Measurements from ENCODE around the gene LRRC10B.
A peak's percentile ranks its signal among the peaks of the same experiment; 100 is the strongest.
"Not testable (repeated sequence)": the region's sequence is repeated elsewhere in the genome, so short reads cannot be mapped to it uniquely, and the experiment has no call there.

LRRC10B gene

GRCh38 chr11:61507962-61508861 is at the start of gene LRRC10B:
Gene LRRC10B (plus strand): TSS chr11:61508749. CDS start chr11:61508999, 250 bp downstream.
- DNase-seq, result no peak

GRCh38 chr11:61460474-61460881 is 48.1 kb upstream of the LRRC10B start:
- DNase-seq, result no peak

- no peak for DNase-seq
These were observed 47.6 kb upstream of the LRRC10B start for GRCh38 chr11:61460986-61461385.

GRCh38 chr11:61467602-61468001 is 40.9 kb upstream of the LRRC10B start:
- not testable (repeated sequence) for DNase-seq

- DNase-seq, result no peak
These were observed 40.5 kb upstream of the LRRC10B start for GRCh38 chr11:61468002-61468401.

- no peak for DNase-seq
These were observed 36.3 kb upstream of the LRRC10B start for GRCh38 chr11:61472282-61472681.

- no peak for DNase-seq
These were observed 35.7 kb upstream of the LRRC10B start for GRCh38 chr11:61472868-61473267.

GRCh38 chr11:61473370-61474012 is 35.1 kb upstream of the LRRC10B start:
- DNase-seq, result no peak

GRCh38 chr11:61474013-61474643 is 34.4 kb upstream of the LRRC10B start:
- DNase-seq, result no peak

- no peak for DNase-seq
These were observed 33.1 kb upstream of the LRRC10B start for GRCh38 chr11:61475433-61475832.

- no peak for DNase-seq
These were observed 32.2 kb upstream of the LRRC10B start for GRCh38 chr11:61476371-61476770.

GRCh38 chr11:61477126-61477525 is 31.4 kb upstream of the LRRC10B start:
- DNase-seq, result no peak

GRCh38 chr11:61477727-61478148 is 30.8 kb upstream of the LRRC10B start:
- DNase-seq, result peak; percentile 38

GRCh38 chr11:61479360-61480058 is 29.0 kb upstream of the LRRC10B start:
- DNase-seq, result not testable (repeated sequence)

- no peak for DNase-seq
These were observed 28.1 kb upstream of the LRRC10B start for GRCh38 chr11:61480261-61480993.

GRCh38 chr11:61480994-61481335 is 27.6 kb upstream of the LRRC10B start:
- no peak for DNase-seq

GRCh38 chr11:61481806-61482205 is 26.7 kb upstream of the LRRC10B start:
- DNase-seq, result no peak

GRCh38 chr11:61482513-61482912 is 26.0 kb upstream of the LRRC10B start:
- no peak for DNase-seq

GRCh38 chr11:61484541-61484940 is 24.0 kb upstream of the LRRC10B start:
- no peak for DNase-seq

GRCh38 chr11:61485080-61485479 is 23.5 kb upstream of the LRRC10B start:
- no peak for DNase-seq

- no peak for DNase-seq
These were observed 22.4 kb upstream of the LRRC10B start for GRCh38 chr11:61486011-61486620.

GRCh38 chr11:61486779-61487178 is 21.8 kb upstream of the LRRC10B start:
- no peak for DNase-seq

All from activated CD4-positive, alpha-beta T cell treated with anti-CD3 and anti-CD28 coated beads for 1 hour (primary cell).